Measurements from ENCODE around the gene RFPL3.
"Not testable (repeated sequence)": the region's sequence is repeated elsewhere in the genome, so short reads cannot be mapped to it uniquely, and the experiment has no call there.

The RFPL3 gene

DNA sequence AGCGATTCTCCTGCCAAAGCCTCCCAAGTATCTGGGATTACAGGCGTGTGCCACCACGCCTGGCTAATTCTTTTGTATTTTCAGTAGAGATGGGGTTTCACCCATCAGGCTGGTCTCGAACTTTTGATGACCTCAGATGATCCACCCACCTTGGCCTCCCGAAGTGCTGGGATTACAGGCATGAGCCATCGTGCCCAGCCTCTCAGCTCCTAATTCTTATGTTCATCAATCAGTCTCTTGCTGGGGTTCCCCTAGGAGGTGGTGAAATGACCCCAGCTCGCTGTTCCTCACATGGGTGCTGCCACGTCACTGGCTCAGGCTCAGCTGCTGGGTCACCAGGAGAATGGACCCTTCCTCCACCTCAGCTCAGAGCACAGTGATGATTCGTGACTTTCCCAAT, at the start of gene RFPL3:
RFPL3 (plus strand) TSS at position 301 of the 400 bp plus-strand sequence. CDS start 205 bp downstream, outside the sequence.
- not testable (repeated sequence) for DNase-seq

DNA sequence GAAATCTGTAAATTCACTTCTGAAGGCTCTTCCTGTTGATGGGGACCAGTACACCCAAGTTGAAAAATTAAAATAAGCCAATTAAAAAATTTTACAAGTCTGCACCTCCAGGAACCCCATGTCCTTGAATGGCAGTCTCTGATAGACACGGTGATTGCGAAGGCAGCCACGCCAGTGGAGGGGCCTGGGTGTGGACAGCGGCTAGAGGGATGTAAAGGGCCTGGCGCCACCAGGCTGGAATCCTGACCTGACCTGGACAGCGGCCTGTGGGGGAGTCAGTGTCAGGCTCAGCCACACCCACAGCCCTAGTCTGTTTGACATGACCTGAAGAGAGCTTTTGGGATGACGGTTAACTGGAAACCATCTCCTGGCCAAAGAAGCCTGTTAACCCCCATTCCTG, 49.5 kb upstream of the RFPL3 start:
- DNase-seq: no peak

DNA sequence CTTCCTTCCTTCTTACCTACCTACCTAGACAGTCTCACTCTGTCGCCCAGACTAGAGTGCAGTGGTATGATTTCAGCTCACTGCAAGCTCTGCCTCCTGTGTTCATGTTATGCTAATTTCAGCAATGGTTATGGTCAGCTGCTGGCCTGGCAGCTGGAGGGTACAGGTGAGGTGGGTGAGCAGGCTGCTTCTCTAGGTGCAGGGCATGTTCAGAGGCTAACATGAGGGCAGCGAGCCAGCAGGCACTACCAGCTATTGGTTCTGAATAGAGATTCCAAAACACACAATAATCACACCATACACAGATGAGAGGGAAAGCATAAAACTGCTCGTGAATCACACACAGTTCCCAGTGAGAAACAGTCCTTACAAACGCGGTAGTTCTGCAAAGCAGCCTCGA, 48.7 kb upstream of the RFPL3 start:
- DNase-seq: no peak

- DNase-seq: no peak
These were observed 47.9 kb upstream of the RFPL3 start for GRCh38 chr22:32309585-32310251.

DNA sequence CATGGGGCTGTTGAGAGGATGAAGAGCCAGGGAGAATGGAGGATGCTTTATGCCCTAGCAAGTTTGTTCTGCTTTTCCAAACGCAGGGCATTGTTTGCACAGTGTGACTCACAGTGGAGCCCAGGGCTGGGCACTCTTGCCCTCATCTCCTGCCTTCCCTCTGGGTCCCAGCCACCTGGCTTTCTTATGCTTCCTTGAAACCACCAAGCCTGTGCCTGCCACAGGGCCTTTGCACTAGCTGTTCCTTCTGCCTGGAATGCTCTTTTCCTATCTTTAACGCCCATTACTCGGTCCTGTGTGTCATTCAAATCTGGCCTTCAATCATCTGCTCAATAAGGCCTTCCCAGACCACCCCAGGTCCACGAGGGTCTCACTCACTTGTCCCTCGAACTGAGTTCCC, 46.9 kb upstream of the RFPL3 start:
- DNase-seq: no peak

- no peak for DNase-seq
These were observed 46.1 kb upstream of the RFPL3 start for GRCh38 chr22:32311551-32312071.

DNA sequence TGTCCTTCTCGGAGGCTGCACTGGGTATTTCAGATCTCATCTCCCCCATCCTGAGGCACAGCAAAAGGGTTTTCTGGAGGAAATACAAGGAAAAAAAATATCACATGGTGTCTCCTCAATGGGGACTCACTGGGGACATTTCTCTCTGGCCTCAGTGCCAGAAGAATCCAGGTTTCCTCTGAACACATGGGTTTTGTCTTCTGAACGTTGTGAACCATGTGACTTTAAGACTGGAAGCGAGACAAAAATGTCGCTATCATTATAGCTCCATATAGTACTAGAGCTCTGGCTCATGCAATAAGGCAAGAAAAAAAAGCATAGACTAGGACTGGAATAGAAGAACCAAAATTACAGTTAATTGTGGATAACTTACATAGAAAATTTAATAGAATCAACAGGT, 44.9 kb upstream of the RFPL3 start:
- DNase-seq: no peak

- no peak for DNase-seq
These were observed 44.1 kb upstream of the RFPL3 start for GRCh38 chr22:32313532-32313931.

DNA sequence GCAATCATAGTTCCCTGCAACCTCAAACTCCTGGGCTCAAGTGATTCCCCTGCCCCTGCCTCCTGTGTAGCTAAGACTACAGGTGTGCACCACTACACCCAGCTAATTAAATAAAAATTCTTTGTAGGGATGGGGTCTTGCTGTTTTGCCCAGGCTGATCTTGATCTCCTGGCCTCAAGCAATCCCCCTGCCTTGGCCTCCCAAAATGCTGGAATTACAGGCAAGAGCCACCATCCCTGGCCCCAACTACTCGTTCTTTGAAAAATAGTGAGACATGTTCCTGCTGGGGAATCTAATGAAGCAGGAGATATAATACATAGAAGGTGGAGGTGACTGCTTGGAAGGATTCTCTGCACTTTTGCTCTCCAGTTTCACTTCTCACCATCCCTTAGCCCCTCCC, 40.1 kb upstream of the RFPL3 start:
- DNase-seq: no peak

GRCh38 chr22:32318361-32318760, 39.3 kb upstream of the RFPL3 start:
- no peak for DNase-seq

GRCh38 chr22:32319861-32320406, 37.7 kb upstream of the RFPL3 start:
- DNase-seq: no peak

DNA sequence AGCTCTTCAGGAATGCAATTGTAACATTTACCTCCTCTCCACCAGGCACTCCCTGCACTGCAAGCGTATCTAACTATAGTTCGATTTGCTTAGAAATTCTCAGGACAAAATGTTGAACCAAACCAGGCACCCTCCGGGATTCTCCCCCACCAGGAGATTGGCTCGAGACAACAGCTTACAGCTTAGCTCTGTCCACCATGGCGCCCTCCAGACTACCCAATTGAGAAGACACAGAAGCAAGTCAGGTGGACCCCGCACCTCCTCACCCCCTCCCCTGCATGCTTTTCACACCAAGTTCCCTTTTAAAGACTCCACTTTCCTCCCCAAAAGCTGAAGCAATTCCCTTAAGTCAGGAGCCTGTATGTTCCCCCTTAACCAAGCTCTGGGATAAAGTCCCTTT, 34.7 kb upstream of the RFPL3 start:
- DNase-seq: no peak

- no peak for DNase-seq
These were observed 34.0 kb upstream of the RFPL3 start for GRCh38 chr22:32323513-32324164.

DNA sequence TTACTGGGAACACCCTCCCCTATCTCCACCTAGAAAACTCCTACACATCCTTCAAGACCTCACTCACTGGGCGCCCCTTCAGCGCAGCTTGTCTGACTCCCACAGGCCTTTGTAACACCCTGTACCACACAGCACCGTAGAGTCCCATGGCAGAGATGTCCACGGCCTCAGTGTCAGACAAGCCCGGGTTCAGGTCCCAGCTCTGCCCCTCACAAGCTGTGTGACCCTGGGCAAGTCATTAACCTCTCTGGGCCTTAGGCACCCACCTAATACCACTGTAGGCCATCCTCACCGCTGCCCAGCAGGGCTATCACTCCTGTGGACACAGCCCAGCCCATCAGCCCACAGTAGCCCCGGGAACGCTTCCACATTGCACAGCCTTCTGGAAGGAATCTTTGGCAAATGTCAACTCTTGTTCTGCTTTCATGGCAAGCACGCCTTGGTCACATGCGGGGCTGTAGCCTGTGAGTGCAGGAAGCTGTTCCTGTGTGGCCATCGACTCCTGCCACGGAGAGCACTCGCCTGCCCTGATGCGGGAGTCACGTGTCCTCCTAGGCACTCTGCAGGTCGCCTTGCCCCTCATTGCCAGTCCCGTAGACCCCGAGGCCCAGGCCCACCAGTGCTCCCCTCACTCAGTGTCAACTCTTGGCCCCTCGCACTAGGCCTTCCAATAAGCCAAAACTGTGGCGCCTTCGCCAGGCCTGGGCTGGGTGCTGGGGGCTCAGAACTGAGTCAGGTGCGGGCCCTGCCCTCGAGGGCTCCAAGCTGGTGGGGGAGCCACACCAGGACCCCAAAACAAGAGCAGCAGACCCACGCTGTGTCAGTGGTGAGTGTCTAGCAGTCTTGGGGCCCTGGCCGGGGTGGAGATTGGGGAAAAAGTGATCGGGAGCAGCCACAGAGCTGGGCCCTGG, 32.9 kb upstream of the RFPL3 start:
- no peak for DNase-seq

GRCh38 chr22:32325416-32325801, 32.3 kb upstream of the RFPL3 start:
- peak; percentile 91 for DNase-seq

DNA sequence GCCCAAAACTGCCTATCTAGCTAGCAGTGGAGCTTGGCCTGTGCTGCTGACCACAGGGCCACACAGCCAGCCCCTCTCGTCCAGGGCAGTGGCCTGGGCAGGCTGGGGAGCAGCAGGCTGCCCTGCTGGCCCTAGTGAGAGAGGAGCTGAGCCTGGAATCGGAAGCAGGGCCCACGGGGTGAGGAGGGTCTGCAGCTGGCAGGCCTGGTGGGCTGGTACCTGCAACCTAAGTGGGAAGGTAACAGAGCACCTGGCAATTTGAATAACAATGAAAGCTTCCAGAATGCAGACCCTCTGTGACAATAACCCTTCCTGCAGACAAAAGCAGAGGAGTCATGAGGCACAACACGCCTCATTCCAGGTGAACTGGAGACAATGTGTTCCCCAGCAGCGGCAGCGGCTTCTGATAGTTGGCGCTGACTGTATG, 31.8 kb upstream of the RFPL3 start:
- DNase-seq: no peak

GRCh38 chr22:32326647-32327046, 31.0 kb upstream of the RFPL3 start:
- DNase-seq: no peak

GRCh38 chr22:32327066-32327465, 30.6 kb upstream of the RFPL3 start:
- no peak for DNase-seq

DNA sequence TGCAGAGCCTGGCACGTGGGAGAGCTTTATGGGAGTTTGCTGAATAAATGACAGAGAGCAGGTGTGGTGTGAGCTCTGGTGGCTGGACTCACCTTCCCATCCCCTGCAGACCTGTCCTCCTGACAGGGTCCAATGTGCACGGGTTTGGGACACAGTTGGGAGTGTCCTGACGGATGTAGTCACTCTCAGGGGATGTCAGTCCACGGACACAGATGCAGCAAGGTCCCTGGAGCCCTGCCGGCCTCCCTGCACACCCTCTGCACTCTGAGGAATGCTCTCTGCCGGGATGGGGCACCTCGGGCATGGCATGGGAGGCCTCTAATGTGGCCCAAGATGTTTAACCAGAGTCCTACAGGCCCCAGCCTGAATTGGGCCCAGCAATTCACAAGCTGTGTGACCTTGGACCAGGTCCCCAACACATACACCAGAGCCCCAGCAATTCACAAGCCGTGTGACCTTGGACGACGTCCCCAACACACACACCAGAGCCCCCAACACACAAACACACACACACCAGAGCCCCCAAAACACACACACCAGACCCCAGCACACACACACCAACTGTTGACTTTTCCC, 30.0 kb upstream of the RFPL3 start:
- no peak for DNase-seq

DNA sequence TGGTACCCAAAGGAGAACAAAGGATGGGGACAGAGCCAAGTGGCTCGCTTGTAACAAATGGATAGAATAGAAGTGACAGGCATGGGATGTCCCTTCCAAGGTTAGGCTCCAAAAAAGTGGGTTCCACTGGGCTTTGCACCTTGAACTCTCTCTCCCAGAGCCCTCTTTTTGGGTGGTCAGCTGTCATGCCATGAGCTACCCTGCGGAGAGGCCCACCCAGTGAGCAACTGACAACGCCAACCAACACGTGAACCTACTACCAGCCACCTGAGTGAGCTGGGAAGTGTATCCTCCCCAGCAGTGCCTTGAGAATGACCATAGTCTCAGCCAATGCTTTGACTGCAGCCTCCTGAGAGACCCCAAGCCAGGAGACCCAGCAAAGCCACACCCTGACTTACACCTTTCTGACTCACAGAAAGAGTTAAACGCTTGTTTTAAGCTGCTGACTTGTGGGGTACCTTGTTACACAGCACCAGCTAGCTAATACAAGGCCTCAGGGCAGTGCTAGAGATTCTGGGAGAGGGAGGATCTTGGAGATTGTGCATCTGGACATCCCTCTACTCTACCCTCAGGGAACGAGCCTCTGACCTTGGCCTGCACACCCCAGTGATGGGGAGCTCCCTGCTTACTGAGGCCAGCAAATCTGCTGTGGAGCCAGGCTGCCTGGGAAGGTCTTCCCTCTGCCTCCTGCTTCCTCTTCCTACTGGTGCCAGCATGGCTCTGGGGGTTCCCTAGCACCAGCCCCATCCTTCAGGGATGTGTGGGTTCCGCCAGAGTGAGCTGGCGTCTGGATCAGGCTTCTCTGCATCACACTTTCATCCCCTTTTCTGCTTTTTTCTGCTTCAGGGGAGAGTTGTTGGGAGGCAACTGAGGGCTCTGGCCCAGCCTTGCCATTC, 29.1 kb upstream of the RFPL3 start:
- no peak for DNase-seq

DNA sequence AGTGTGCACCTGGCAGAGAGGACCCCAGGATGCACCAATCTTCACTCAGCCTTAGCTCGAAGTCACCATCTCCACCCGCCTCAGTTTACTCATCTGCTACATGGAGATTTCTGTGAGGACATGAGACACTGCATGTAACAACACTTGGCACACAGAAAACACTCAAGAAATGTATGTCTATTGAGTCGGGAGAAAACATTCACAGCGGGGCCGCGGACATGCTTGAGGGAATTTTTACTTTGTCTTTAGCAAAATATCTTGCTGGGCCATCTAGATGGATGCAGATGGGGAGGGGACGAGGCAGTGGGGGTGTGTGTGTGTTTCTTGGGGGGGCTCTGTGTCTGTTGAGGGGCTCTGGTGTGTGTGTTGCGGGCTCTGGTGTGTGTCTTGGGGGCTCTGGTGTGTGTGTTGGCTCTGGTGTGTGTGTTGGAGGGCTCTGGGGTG, 28.4 kb upstream of the RFPL3 start:
- no peak for DNase-seq

Measured in NCI-H82 (cell line).